Spleen (tissue), 7 donors: Measurements from ENCODE around the gene MST1.

ENCODE experiments used
- POLR2A ChIP-seq, 3 donors: fragments of 450-650 bp; IDR thresholded peaks; one replicate each; pipeline ENCODE4 v1.5.1; 2017; ENCODE audit warnings: antibody characterized with exemption in 3 of 3, mild to moderate bottlenecking in 1 of 3
- POLR2AphosphoS5 ChIP-seq, 3 donors: sonication (generic); formaldehyde crosslinking; IDR thresholded peaks; one replicate each; pipeline ENCODE4 v1.5.1; 2017; ENCODE audit warnings: antibody characterized with exemption in 3 of 3
- TF ChIP-seq, protein P1 (sequence below), 11 experiments: fragments of 200-600 bp in 7 of 11; fragments of 450-650 bp in 4 of 11; sonication (generic) in 4 of 11; IDR thresholded peaks in 8 of 11; conservative IDR thresholded peaks in 3 of 11; 1 replicate in 7 of 11; 2 replicates in 4 of 11; pipeline versions ENCODE4 v1.4.0 to v1.8.0; 2016 to 2021; ENCODE audit warnings: antibody characterized with exemption in 11 of 11, inconsistent platforms in 4 of 11, mild to moderate bottlenecking in 1 of 11
- donor health status: DM: no; HTN: no; CAD: no; lungs with moderate emphysema.
- donor health status: DM: no; HTN: no; CAD: no.
- donor health status: DM: no; HTN: no; CAD: no.

DNA sequence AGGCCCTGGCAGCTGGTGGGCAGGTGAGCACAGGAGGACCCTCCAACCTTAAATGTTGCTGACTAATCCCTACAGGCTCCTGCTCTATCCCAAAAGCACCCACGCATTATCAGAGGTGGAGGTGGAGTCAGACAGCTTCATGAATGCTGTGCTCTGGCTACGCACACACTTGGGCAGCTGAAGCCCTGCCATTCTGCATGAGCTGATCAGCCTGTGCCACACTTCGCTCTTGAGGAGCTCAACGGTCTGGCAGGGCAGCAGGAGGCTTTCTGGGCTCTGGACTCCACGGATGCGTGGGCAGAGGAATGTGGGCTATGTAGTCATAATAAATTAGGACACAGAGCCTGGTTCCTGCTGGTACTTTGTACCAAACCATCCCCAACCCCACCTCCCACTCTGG, 6.1 kb downstream of the MST1 start:
- TF ChIP-seq, protein P1, sequence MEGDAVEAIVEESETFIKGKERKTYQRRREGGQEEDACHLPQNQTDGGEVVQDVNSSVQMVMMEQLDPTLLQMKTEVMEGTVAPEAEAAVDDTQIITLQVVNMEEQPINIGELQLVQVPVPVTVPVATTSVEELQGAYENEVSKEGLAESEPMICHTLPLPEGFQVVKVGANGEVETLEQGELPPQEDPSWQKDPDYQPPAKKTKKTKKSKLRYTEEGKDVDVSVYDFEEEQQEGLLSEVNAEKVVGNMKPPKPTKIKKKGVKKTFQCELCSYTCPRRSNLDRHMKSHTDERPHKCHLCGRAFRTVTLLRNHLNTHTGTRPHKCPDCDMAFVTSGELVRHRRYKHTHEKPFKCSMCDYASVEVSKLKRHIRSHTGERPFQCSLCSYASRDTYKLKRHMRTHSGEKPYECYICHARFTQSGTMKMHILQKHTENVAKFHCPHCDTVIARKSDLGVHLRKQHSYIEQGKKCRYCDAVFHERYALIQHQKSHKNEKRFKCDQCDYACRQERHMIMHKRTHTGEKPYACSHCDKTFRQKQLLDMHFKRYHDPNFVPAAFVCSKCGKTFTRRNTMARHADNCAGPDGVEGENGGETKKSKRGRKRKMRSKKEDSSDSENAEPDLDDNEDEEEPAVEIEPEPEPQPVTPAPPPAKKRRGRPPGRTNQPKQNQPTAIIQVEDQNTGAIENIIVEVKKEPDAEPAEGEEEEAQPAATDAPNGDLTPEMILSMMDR (IDR thresholded peaks at IDR 0.05 in 8 of 11, conservative IDR thresholded peaks at IDR 0.05 in 3 of 11): no peak
- TF ChIP-seq POLR2AphosphoS5 (IDR thresholded peaks at IDR 0.05) (no peak), POLR2A (IDR thresholded peaks at IDR 0.05) (no peak)
